Endothelial cell of umbilical vein (primary cell): ENCODE data around the gene MBD5.

Source experiments
- CTCF ChIP-seq, 2 donors: IDR thresholded peaks; 1 replicate in 1 of 2; 2 replicates in 1 of 2; pipeline ENCODE4 v1.5.1; 2011; ENCODE audit warnings: low read length in 2 of 2, mild to moderate bottlenecking in 2 of 2, moderate library complexity in 2 of 2, control low read depth in 1 of 2, inconsistent platforms in 1 of 2, low read depth in 1 of 2; ENCODE audit not compliant: insufficient read depth in 1 of 2; ENCODE audit errors: extremely low read depth in 1 of 2
- MYC ChIP-seq: IDR thresholded peaks from one replicate; pipeline ENCODE4 v1.6.1; 2011; ENCODE audit warnings: mild to moderate bottlenecking, low read depth, low read length
- POLR2A ChIP-seq: IDR thresholded peaks from 2 replicates; pipeline ENCODE4 v1.6.1; 2012; ENCODE audit warnings: low read depth, mild to moderate bottlenecking, control low read depth, low read length

GRCh38 chr2:148231858-148232257 is 211.0 kb downstream of the MBD5 start:
- TF ChIP-seq CTCF (IDR thresholded peaks at IDR 0.05; ENCODE audit: extremely low read depth in 1 of 2, insufficient read depth in 1 of 2, low read depth in 1 of 2, low read length in 2 of 2) (no peak), MYC (no peak), POLR2A (no peak)
